GM19455 (cell line): ENCODE results near the gene ZIC1.

Source experiments
- ATAC-seq: cut with Tn5 transposase; IDR thresholded peaks from one replicate; pipeline ENCODE4 v1.9.1; 2021; ENCODE audit not compliant: unreplicated experiment

Gene ZIC1

GRCh38 chr3:147409143-147410115 lies at the start of gene ZIC1:
Gene ZIC1 (plus strand): TSS chr3:147409365. CDS start chr3:147410113, 748 bp downstream.
- no peak for ATAC-seq

- ATAC-seq: no peak
Measured at GRCh38 chr3:147360051-147360439, 49.1 kb upstream of the ZIC1 start.

GRCh38 chr3:147360646-147361453 lies 48.3 kb upstream of the ZIC1 start:
- ATAC-seq: no peak

- no peak for ATAC-seq
Measured at GRCh38 chr3:147361454-147362420, 47.4 kb upstream of the ZIC1 start.

DNA sequence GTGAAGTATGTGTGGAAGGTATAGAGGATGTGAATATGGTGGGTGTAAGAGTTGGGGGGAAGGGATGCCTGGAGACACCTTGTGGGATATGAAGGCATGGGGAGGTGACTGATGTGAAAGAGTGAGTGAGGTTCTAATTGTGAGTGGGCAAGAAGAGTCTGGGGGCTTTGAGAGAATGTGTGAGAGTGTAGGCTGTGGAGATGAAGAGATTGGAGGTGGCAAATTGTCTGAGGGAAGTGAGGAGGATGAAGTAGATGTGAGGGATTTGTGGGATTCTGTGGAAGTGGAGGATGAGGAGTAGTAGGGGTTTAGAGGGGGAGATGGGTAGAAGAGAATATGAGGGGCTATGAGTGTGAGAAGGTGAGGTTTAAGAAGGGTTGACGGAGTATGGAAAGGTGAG lies 44.4 kb upstream of the ZIC1 start:
- ATAC-seq: no peak

GRCh38 chr3:147365196-147366115 lies 43.7 kb upstream of the ZIC1 start:
- ATAC-seq: no peak

DNA sequence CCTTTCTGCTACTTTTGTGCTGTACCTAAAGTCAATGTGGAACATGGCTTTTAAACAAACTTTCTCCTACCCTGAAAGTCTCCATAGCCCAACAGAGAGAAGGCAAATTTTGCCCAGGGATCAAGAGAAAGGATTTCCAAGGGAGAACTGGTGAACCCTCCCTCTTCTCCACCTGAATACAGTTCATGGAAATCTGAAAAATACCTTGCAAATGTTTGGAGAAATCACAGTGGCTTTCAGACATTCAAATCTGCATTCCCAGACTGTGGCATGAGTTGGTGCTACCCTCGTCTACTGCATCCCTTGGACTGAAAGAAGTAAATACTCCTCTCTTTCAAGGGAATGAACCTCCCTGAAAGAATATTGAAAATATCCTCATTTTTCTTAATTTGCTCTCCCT lies 41.5 kb upstream of the ZIC1 start:
- ATAC-seq: no peak

- ATAC-seq: no peak
Measured at GRCh38 chr3:147368151-147368550, 41.0 kb upstream of the ZIC1 start.

- no peak for ATAC-seq
Measured at GRCh38 chr3:147368561-147369221, 40.5 kb upstream of the ZIC1 start.

DNA sequence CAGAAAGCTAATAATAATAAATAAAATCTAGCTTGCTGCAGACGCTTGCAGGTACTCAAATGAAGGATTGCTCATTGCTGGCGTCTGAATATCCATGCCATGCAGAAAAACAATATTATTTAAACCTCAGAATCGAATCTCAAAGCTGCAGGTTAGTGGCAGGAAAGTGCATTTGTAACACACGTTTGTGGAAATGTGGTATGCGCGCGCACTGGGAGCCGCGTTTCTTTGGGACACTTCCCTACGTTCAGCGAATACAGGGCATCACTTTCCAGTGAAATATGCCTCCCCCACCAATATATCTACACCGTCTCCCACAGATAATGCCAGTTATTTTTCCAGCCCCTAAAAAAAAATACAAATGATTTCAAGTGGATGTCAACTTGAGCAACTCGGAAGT lies 39.9 kb upstream of the ZIC1 start:
- ATAC-seq: no peak

- ATAC-seq: no peak
Measured at GRCh38 chr3:147369661-147370123, 39.5 kb upstream of the ZIC1 start.

DNA sequence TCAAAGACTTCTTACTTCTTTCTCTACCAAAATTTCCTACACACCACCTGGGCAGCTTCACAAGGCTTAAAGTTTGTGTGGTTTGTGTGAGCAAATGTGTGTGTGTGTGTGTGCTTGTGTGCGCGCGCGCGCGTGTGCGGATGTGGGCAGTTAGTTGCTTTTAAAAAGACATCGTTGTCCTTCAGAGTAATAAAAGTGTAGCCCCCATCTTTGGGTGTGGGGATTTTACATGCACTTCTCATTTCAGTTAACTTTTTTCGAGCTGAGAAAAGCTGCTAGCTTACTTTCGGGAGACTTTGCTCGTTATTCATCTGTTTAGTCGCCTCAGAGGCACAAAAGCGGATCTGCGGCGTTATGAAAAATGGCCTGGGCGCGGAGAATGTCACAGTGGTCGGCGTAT lies 38.8 kb upstream of the ZIC1 start:
- no peak for ATAC-seq

- ATAC-seq: no peak
Measured at GRCh38 chr3:147371140-147371539, 38.0 kb upstream of the ZIC1 start.

DNA sequence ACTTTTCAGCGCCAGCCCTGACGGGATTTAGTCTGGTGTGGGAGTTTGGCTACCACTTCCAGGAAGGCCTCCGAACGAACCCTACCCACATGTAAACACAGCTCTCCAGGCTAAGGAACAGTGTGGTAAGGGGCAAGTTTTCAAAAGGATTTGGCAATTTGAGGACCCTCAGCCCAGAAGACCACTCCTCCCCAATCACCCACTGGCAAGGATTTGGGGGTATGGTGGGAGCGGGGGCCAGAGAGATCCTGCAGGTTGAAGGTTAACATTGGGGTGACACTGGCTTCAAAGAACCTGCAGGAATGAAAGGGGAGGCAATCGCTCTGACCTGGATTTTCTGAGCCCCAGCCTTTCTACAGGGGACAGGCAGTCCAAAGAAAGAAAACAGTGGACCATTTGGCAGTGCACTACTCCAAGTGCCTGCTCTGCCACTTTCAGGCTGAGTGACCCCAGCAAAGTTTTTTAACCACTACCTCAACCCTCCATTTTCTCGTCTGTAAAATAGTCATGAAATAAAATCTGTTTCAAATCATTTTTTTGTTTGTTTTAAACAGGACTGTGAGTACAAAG lies 37.3 kb upstream of the ZIC1 start:
- no peak for ATAC-seq

DNA sequence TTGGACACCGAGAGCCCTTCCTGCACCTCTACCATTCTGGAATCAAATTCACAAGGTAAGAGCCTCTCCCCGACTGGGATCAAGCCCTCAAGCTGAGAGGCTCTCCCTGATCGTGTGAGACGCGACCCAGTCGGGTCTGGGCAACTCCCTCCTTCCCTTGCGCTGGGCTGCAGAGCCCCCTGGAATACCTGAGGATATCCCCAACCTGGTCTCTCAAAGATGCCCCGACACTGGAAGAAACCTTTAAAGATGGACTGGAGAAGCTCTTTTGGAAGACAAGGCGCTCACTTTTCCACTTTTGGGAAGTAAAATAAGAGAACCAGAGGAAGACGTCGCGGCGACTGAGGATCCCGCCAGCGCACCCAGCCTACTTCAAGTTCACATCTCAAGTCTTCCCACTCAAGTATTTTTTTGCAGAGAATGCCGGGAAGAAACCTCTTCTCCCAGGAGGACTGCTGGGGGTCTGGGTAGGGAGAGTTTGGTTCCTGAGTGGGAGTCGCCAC lies 36.6 kb upstream of the ZIC1 start:
- ATAC-seq: no peak

DNA sequence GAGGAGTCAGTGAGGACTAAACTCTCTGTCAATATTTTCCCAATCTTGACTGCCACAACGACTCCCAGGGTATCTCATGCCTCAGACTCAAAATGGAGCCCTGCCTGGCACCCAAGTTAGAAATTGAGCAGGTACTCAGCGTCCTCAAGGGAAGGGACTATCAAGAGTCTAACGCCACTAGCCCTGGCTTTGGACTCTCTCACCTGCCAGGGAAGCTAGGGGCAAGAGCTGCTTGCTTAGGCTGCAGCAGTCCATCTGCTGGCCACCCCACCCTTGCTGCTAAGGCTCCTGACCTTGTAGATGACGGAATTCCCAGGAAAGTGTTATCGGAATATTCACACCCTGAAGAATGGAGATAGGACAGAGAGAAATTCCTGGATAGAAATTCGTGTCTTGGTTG lies 35.9 kb upstream of the ZIC1 start:
- ATAC-seq: no peak

DNA sequence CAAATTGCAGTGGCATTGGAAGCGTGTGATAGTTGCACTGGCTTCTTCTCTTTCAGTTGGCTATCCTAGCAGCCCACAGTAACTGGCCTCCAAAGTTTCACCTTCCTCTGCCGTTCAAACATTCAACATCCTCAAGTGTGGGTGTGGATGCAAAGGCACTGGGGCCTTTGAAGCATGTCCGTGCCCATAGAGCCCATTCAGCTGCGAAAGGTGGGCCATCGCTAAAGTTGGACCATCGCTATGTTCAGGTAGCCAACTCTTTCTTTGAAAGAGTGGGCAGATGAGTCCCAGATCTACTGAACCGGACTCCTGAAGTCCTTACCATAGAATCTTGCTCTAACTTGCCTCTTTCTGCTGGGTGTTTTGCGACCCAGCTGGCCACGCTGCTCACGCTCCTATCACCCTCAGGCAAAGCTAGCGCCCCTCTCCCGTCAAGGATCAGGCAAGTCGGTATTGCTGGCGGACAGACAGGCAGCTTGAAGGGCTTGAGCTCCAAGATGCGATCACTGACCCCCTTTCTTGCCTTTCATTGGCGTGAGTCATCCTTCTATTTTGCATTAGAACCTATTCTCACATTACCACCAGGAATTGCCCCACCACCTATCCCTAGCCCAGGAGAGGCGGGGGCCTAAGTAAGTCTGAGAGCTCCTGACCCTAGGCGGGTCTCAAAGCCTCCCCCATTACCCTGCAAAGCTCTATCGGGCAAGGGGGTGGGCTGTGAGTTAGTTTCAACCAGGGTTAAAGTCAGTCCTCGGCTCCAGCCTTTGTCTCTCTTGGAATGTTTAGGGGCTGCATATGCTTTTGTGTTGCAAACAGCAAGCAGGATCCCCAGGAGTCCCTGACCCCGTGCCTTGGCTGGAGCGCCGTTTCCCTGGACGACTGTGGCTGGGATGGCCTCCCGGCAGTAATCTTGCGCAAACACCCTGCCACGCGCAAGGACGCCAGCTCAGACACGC lies 31.5 kb upstream of the ZIC1 start:
- no peak for ATAC-seq
